ENCODE data around the gene NUDT2. TPM values are rescaled to one million over a fixed set of nuclear protein-coding genes. Genes with fewer than 3 reads are reported as not detected.
A peak's percentile ranks its signal among the peaks of the same experiment; 100 is the strongest.
"Not testable (repeated sequence)": the region's sequence is repeated elsewhere in the genome, so short reads cannot be mapped to it uniquely, and the experiment has no call there.

The NUDT2 gene
- total RNA-seq, 1 experiment from 2014 or later, result 30.6 TPM

GRCh38 chr9:34334916-34335315 lies 5.5 kb downstream of the NUDT2 start:
- no peak for DNase-seq (ENCODE audit: low read depth)

GRCh38 chr9:34335376-34335775 lies 6.0 kb downstream of the NUDT2 start:
- DNase-seq (ENCODE audit: low read depth), result no peak

- peak; percentile 20 for DNase-seq (ENCODE audit: low read depth)
Measured at GRCh38 chr9:34337403-34337802, 8.0 kb downstream of the NUDT2 start.

GRCh38 chr9:34338079-34338478 lies 8.7 kb downstream of the NUDT2 start:
- not testable (repeated sequence) for DNase-seq (ENCODE audit: low read depth)

- no peak for DNase-seq (ENCODE audit: low read depth)
Measured at GRCh38 chr9:34338665-34339385, 9.5 kb downstream of the NUDT2 start.

- no peak for DNase-seq (ENCODE audit: low read depth)
Measured at GRCh38 chr9:34341659-34342295, 12.4 kb downstream of the NUDT2 start.

GRCh38 chr9:34343090-34343489 lies 13.7 kb downstream of the NUDT2 start:
- no peak for DNase-seq (ENCODE audit: low read depth)

GRCh38 chr9:34343605-34344004 lies 14.2 kb downstream of the NUDT2 start:
- no peak for DNase-seq (ENCODE audit: low read depth)

GRCh38 chr9:34346873-34347799 lies 17.8 kb downstream of the NUDT2 start:
- no peak for DNase-seq (ENCODE audit: low read depth)

GRCh38 chr9:34347800-34348158 lies 18.4 kb downstream of the NUDT2 start:
- DNase-seq (ENCODE audit: low read depth), result no peak

GRCh38 chr9:34349324-34349723 lies 20.0 kb downstream of the NUDT2 start:
- DNase-seq (ENCODE audit: low read depth), result no peak

GRCh38 chr9:34352122-34352652 lies 22.8 kb downstream of the NUDT2 start:
- DNase-seq (ENCODE audit: low read depth), result not testable (repeated sequence)

- not testable (repeated sequence) for DNase-seq (ENCODE audit: low read depth)
Measured at GRCh38 chr9:34352957-34353356, 23.6 kb downstream of the NUDT2 start.

GRCh38 chr9:34362614-34363214 lies 33.3 kb downstream of the NUDT2 start:
- no peak for DNase-seq (ENCODE audit: low read depth)

- DNase-seq (ENCODE audit: low read depth), result no peak
Measured at GRCh38 chr9:34363619-34364351, 34.4 kb downstream of the NUDT2 start.

GRCh38 chr9:34365282-34365681 lies 35.9 kb downstream of the NUDT2 start:
- no peak for DNase-seq (ENCODE audit: low read depth)

GRCh38 chr9:34366365-34366764 lies 37.0 kb downstream of the NUDT2 start:
- DNase-seq (ENCODE audit: low read depth), result no peak

- DNase-seq (ENCODE audit: low read depth), result not testable (repeated sequence)
Measured at GRCh38 chr9:34367751-34368410, 38.5 kb downstream of the NUDT2 start.

- DNase-seq (ENCODE audit: low read depth), result not testable (repeated sequence)
Measured at GRCh38 chr9:34368796-34369195, 39.4 kb downstream of the NUDT2 start.

- DNase-seq (ENCODE audit: low read depth), result no peak
Measured at GRCh38 chr9:34369636-34370035, 40.3 kb downstream of the NUDT2 start.
